Panc1 (cell line): ENCODE measurements around the gene ABCC4.

Experiments used
- POLR2AphosphoS5 ChIP-seq: IDR thresholded peaks from 2 replicates; pipeline ENCODE4 v1.6.1; 2012; ENCODE audit warnings: mild to moderate bottlenecking, low read depth, low read length, moderate library complexity
- SIN3A ChIP-seq: IDR thresholded peaks from 2 replicates; pipeline ENCODE4 v1.6.1; 2012; ENCODE audit warnings: low read depth, mild to moderate bottlenecking, low read length, moderate library complexity, borderline replicate concordance; ENCODE audit not compliant: insufficient read depth
- TCF7L2 ChIP-seq: IDR thresholded peaks from 2 replicates; pipeline ENCODE4 v1.6.1; 2011; ENCODE audit warnings: mild to moderate bottlenecking, low read depth, low read length, inconsistent platforms
- TF ChIP-seq, protein P1 (sequence below): fragments of 450-650 bp; IDR thresholded peaks from 2 replicates; pipeline ENCODE4 v1.5.1; 2017; ENCODE audit warnings: mild to moderate bottlenecking
- TF ChIP-seq, protein P2 (sequence below), 2 experiments: IDR thresholded peaks; 2 replicates each; pipeline ENCODE4 v1.6.1; 2011 to 2012; ENCODE audit warnings: low read depth in 2 of 2, control low read depth in 1 of 2, low read length in 1 of 2, mild to moderate bottlenecking in 1 of 2, moderate library complexity in 1 of 2; ENCODE audit not compliant: insufficient read depth in 1 of 2

DNA sequence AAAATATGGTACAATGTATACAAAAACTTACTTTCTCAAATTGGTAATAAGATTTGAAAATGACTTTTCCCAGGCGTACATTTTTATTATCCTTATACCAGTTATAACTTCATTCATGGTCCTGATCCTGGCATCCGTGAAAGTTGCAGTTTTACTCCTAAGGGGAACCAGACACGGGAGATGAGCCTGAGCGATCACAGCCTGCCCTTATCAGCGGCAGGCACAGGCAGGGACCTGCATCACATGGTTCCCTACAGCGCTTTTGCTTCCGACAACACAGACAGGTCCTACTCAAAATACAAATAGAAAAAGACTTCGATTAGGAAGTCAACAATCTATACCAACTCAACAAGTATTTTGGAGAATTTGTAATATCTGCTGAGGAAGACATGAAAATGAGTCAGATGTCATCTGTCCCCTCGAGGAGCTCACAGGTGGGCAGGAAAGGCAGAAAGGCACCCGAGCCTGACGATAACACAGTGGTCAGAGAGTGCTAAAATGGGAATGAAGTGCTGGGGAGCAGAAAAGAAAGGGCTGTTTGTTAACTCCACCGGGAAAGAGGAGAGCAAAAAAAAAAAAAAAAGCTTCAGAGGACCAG is 93.4 kb downstream of the ABCC4 start:
- TF ChIP-seq, protein P1, sequence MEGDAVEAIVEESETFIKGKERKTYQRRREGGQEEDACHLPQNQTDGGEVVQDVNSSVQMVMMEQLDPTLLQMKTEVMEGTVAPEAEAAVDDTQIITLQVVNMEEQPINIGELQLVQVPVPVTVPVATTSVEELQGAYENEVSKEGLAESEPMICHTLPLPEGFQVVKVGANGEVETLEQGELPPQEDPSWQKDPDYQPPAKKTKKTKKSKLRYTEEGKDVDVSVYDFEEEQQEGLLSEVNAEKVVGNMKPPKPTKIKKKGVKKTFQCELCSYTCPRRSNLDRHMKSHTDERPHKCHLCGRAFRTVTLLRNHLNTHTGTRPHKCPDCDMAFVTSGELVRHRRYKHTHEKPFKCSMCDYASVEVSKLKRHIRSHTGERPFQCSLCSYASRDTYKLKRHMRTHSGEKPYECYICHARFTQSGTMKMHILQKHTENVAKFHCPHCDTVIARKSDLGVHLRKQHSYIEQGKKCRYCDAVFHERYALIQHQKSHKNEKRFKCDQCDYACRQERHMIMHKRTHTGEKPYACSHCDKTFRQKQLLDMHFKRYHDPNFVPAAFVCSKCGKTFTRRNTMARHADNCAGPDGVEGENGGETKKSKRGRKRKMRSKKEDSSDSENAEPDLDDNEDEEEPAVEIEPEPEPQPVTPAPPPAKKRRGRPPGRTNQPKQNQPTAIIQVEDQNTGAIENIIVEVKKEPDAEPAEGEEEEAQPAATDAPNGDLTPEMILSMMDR, result no peak
- TF ChIP-seq SIN3A (no peak), POLR2AphosphoS5 (no peak), TCF7L2 (no peak)
- TF ChIP-seq, protein P2, sequence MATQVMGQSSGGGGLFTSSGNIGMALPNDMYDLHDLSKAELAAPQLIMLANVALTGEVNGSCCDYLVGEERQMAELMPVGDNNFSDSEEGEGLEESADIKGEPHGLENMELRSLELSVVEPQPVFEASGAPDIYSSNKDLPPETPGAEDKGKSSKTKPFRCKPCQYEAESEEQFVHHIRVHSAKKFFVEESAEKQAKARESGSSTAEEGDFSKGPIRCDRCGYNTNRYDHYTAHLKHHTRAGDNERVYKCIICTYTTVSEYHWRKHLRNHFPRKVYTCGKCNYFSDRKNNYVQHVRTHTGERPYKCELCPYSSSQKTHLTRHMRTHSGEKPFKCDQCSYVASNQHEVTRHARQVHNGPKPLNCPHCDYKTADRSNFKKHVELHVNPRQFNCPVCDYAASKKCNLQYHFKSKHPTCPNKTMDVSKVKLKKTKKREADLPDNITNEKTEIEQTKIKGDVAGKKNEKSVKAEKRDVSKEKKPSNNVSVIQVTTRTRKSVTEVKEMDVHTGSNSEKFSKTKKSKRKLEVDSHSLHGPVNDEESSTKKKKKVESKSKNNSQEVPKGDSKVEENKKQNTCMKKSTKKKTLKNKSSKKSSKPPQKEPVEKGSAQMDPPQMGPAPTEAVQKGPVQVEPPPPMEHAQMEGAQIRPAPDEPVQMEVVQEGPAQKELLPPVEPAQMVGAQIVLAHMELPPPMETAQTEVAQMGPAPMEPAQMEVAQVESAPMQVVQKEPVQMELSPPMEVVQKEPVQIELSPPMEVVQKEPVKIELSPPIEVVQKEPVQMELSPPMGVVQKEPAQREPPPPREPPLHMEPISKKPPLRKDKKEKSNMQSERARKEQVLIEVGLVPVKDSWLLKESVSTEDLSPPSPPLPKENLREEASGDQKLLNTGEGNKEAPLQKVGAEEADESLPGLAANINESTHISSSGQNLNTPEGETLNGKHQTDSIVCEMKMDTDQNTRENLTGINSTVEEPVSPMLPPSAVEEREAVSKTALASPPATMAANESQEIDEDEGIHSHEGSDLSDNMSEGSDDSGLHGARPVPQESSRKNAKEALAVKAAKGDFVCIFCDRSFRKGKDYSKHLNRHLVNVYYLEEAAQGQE (IDR thresholded peaks at IDR 0.05; ENCODE audit: insufficient read depth in 1 of 2, low read depth in 2 of 2, low read length in 1 of 2), result no peak
